ENCODE results near the gene KLF12. TPM values are rescaled to one million over a fixed set of nuclear protein-coding genes. Genes with fewer than 3 reads are reported as not detected.

KLF12 gene
- total and polyA plus RNA-seq, 9 of the 15 experiments (the other 6 are each of a cell fraction or from before 2014, with no cell fraction given): under 0.01 to 0.07 (median 0.05) TPM; not detected in 3

- no peak for TF ChIP-seq HOXB6 (CRISPR knock-in tag; IDR thresholded peaks at IDR 0.05; ENCODE audit: borderline replicate concordance)
These were observed 43.2 kb downstream of the KLF12 start (continued) for GRCh38 chr13:74090869-74091605.

DNA sequence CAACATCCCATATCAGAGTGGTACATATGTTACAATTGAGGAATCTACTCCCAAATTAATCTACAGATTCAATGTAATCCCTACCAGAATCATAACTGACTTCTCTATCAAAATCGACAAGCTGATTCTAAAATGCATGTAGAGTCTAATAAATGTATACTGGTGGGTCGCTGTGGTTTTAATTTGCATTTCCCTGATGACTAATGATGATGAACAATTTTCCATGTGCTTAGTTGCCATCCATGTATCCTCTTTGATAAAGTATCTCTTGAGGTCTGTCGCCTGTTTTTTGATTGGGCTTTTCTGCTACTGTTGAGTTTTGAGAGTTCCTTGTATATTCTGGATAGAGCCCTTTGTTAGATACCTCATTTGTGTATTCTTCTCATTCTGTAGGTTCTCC is 43.8 kb downstream of the KLF12 start:
- Histone ChIP-seq H2AFZ (ENCODE audit: low read depth, low read length) (no peak overlapping the region), H3K4me3 (no peak overlapping the region), H3K27me3 (ENCODE audit: control insufficient read depth in 2 of 2, insufficient read depth in 2 of 2, low read length in 2 of 2) (no peaks in the 10 kb centered on the region), H3K36me3 (ENCODE audit: control insufficient read depth, insufficient read depth, low read length) (no peaks in the 10 kb centered on the region), H3K9me3 (replicated peaks; ENCODE audit: control insufficient read depth, insufficient read depth, low read depth, low read length) (no peaks in the 10 kb centered on the region), H3K9me1 (ENCODE audit: control insufficient read depth, insufficient read depth, low read length) (no peaks in the 10 kb centered on the region), H3K9ac (ENCODE audit: insufficient read depth in 1 of 2, low read depth in 2 of 2, low read length in 2 of 2) (no peak overlapping the region), H3K4me2 (ENCODE audit: insufficient read depth, low read length) (no peak overlapping the region), H3K79me2 (ENCODE audit: control insufficient read depth, insufficient read depth, low read length) (no peaks in the 10 kb centered on the region), H3K4me1 (replicated peaks in 1 of 2; ENCODE audit: control insufficient read depth in 2 of 2, insufficient read depth in 2 of 2, low read length in 2 of 2) (no peaks in the 10 kb centered on the region), H4K20me1 (replicated peaks; ENCODE audit: control insufficient read depth, insufficient read depth, low read length) (no peaks in the 10 kb centered on the region), H3K27ac (ENCODE audit: extremely low read depth, low read depth, low read length) (no peak overlapping the region)
- no TSS peak for BruUV-seq (replicated peaks)
- TF ChIP-seq XRCC4 (IDR thresholded peaks at IDR 0.05; ENCODE audit: extremely low read depth, insufficient read depth, insufficient read length) (no peak), KDM2B (CRISPR knock-in tag; IDR thresholded peaks at IDR 0.05) (no peak), MEF2D (tag; conservative IDR thresholded peaks at IDR 0.05; ENCODE audit: low read depth) (no peak), MIER1 (IDR thresholded peaks at IDR 0.05; ENCODE audit: low read depth) (no peak), CHD1 (IDR thresholded peaks at IDR 0.05; ENCODE audit: low read length) (no peak)
- ChIA-PET POLR2A (no interaction called here), CTCF (ENCODE audit: low intra/inter-chr PET ratio) (interaction anchor here (0.6 kb wide), 1 partner anchor 152 kb away, joined by 3 read pairs; no protein-coding TSS in a partner anchor)
- intact Hi-C loops (cut with micrococcal nuclease): no loop called here
- ATAC-seq: no peak
- in situ Hi-C loops (cut with MboI): no loop called here
- no peak for DNase-seq (ENCODE audit: extremely low read depth in 1 of 4, low spot score in 3 of 4)
- 5% methylated on average over 2 of the region's 3 CpGs for WGBS (ENCODE audit: insufficient coverage, low coverage, missing lambda C conversion rate)
- no peak for FAIRE-seq
